Right lung (tissue), 10 donors: ENCODE data around the gene UBXN7. TPM values are rescaled to one million over a fixed set of nuclear protein-coding genes. Genes with fewer than 3 reads are reported as not detected.
"Not testable (repeated sequence)": the region's sequence is repeated elsewhere in the genome, so short reads cannot be mapped to it uniquely, and the experiment has no call there.

Experiments used
- DNase-seq, 2 donors: peaks; one replicate each; pipeline ENCODE4 v3.0.0-alpha.2; 2013
- long read RNA-seq, 8 donors: transcript quantifications; one replicate each; lab custom pipeline, GENCODE V29; 2026
- polyA plus RNA-seq, 5 donors: library from polyadenylated mRNA; unstranded; fragments of 120-200 nt; gene quantifications; one replicate each; pipeline versions ENCODE4 v1.2.1 to v1.2.3, GENCODE V29; 2013; ENCODE audit warnings: inconsistent platforms in 1 of 5, low replicate concordance in 1 of 5; ENCODE audit not compliant: insufficient read length in 5 of 5, insufficient read depth in 1 of 5

Gene UBXN7
- polyA plus RNA-seq, result 10 to 100 TPM; 21.8 to 44.1 (median 37.7) TPM
- long read RNA-seq, donor 1, full-length matches to known transcripts, result 3 of 22 reads
- long read RNA-seq, donor 1, partial matches to known transcripts, result 19 of 22 reads
- long read RNA-seq, donor 1, other reads (novel, unspliced or antisense), result 0 of 22 reads
- long read RNA-seq, donor 2, full-length matches to known transcripts, result 2 of 2 reads
- long read RNA-seq, donor 2, partial matches to known transcripts, result 0 of 2 reads
- long read RNA-seq, donor 2, other reads (novel, unspliced or antisense), result 0 of 2 reads
- long read RNA-seq, donor 3, full-length matches to known transcripts, result 3 of 3 reads
- long read RNA-seq, donor 3, partial matches to known transcripts, result 0 of 3 reads
- long read RNA-seq, donor 3, other reads (novel, unspliced or antisense), result 0 of 3 reads
- long read RNA-seq, donor 4, full-length matches to known transcripts, result 4 of 4 reads
- long read RNA-seq, donor 4, partial matches to known transcripts, result 0 of 4 reads
- long read RNA-seq, donor 4, other reads (novel, unspliced or antisense), result 0 of 4 reads
- long read RNA-seq, donor 5, full-length matches to known transcripts, result 10 of 16 reads
- long read RNA-seq, donor 5, partial matches to known transcripts, result 6 of 16 reads
- long read RNA-seq, donor 5, other reads (novel, unspliced or antisense), result 0 of 16 reads
- long read RNA-seq, donor 6, full-length matches to known transcripts, result 3 of 3 reads
- long read RNA-seq, donor 6, partial matches to known transcripts, result 0 of 3 reads
- long read RNA-seq, donor 6, other reads (novel, unspliced or antisense), result 0 of 3 reads
- long read RNA-seq, donor 7, full-length matches to known transcripts, result 11 of 11 reads
- long read RNA-seq, donor 7, partial matches to known transcripts, result 0 of 11 reads
- long read RNA-seq, donor 7, other reads (novel, unspliced or antisense), result 0 of 11 reads
- long read RNA-seq, donor 8, full-length matches to known transcripts, result 3 of 3 reads
- long read RNA-seq, donor 8, partial matches to known transcripts, result 0 of 3 reads
- long read RNA-seq, donor 8, other reads (novel, unspliced or antisense), result 0 of 3 reads

- DNase-seq, result peak; percentile 96 to 97
Observed at GRCh38 chr3:196432137-196432879, at the start of gene UBXN7. TSS of gene UBXN7 (minus strand) at chr3:196432427. CDS start at chr3:196432399, 28 bp downstream.

- no peak for DNase-seq
Observed at GRCh38 chr3:196477678-196478077, 45.5 kb upstream of the UBXN7 start.

GRCh38 chr3:196472286-196472685 lies 40.1 kb upstream of the UBXN7 start:
- no peak for DNase-seq

- no peak for DNase-seq
Observed at GRCh38 chr3:196471551-196471950, 39.3 kb upstream of the UBXN7 start.

GRCh38 chr3:196470182-196470581 lies 38.0 kb upstream of the UBXN7 start:
- DNase-seq, result not testable (repeated sequence)

- no peak for DNase-seq
Observed at GRCh38 chr3:196463804-196464203, 31.6 kb upstream of the UBXN7 start.

GRCh38 chr3:196463478-196463756 lies 31.2 kb upstream of the UBXN7 start:
- DNase-seq, result no peak

GRCh38 chr3:196462680-196463477 lies 30.7 kb upstream of the UBXN7 start:
- DNase-seq, result not testable (repeated sequence)

GRCh38 chr3:196458063-196458462 lies 25.8 kb upstream of the UBXN7 start:
- DNase-seq, result no peak

- DNase-seq, result not testable (repeated sequence)
Observed at GRCh38 chr3:196457470-196457869, 25.2 kb upstream of the UBXN7 start.

GRCh38 chr3:196454935-196455334 lies 22.7 kb upstream of the UBXN7 start:
- no peak for DNase-seq

GRCh38 chr3:196445391-196445790 lies 13.2 kb upstream of the UBXN7 start:
- not testable (repeated sequence) for DNase-seq

GRCh38 chr3:196444500-196444894 lies 12.3 kb upstream of the UBXN7 start:
- no peak for DNase-seq

GRCh38 chr3:196440696-196441095 lies 8.5 kb upstream of the UBXN7 start:
- no peak for DNase-seq

GRCh38 chr3:196440041-196440537 lies 7.9 kb upstream of the UBXN7 start:
- DNase-seq, result no peak

GRCh38 chr3:196431181-196432136 lies 768 bp downstream of the UBXN7 start:
- DNase-seq, result peak; percentile 46 to 53

GRCh38 chr3:196428041-196428440 lies 4.2 kb downstream of the UBXN7 start:
- DNase-seq, result no peak

- not testable (repeated sequence) for DNase-seq
Observed at GRCh38 chr3:196424421-196424820, 7.8 kb downstream of the UBXN7 start.

GRCh38 chr3:196423044-196423781 lies 9.0 kb downstream of the UBXN7 start:
- no peak for DNase-seq
